ENCODE results near the gene YARS1. TPM values are rescaled to one million over a fixed set of nuclear protein-coding genes. Genes with fewer than 3 reads are reported as not detected.
"Not testable (repeated sequence)": the region's sequence is repeated elsewhere in the genome, so short reads cannot be mapped to it uniquely, and the experiment has no call there.

YARS1 gene
- total and polyA plus RNA-seq, 2 of the 4 experiments (the other 2 are of a cell fraction) = 100 to 166 TPM

DNA sequence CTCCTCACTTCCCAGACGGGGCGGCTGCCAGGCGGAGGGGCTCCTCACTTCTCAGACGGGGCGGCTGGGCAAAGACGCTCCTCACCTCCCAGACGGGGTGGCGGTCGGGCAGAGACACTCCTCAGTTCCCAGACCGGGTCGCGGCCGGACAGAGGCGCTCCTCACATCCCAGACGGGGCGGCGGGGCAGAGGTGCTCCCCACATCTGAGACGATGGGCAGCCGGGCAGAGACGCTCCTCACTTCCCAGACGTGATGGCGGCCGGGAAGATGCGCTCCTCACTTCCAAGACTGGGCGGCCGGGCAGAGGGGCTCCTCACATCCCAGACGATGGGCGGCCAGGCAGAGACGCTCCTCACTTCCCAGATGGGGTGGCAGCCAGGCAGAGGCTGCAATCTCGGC lies 12.7 kb downstream of the YARS1 start:
- H4K20me1 ChIP-seq (ENCODE audit: insufficient read depth, low read length) = peaks cover 38% of the 10 kb centered on the region; the same call in 1 of the 2 replicates
- H4K5ac ChIP-seq (ENCODE audit: low read depth, low read length); H3K4me2 ChIP-seq (ENCODE audit: low read depth, low read length); H2BK5ac ChIP-seq (ENCODE audit: low read depth, low read length, poor library complexity, severe bottlenecking); dilution Hi-C loops (cut with HindIII; ENCODE audit: low sequenced_read_pairs, unreplicated experiment); POLR2A ChIA-PET (ENCODE audit: unreplicated experiment); CTCF ChIA-PET; BruUV-seq (replicated peaks); H3K4ac ChIP-seq (ENCODE audit: low read depth, low read length); H4K91ac ChIP-seq (ENCODE audit: insufficient read depth, low read depth, low read length); H3K27me3 ChIP-seq (ENCODE audit: control insufficient read depth, insufficient read depth, low read length); H2BK15ac ChIP-seq (ENCODE audit: low read depth, low read length); H3K27ac ChIP-seq (ENCODE audit: insufficient read depth, low read length); H3K14ac ChIP-seq (replicated peaks; ENCODE audit: low read depth, low read length); H3K9ac ChIP-seq (ENCODE audit: low read depth, low read length); H3K4me1 ChIP-seq (ENCODE audit: control insufficient read depth, insufficient read depth, low read length); intact Hi-C loops (cut with micrococcal nuclease); H3K9me3 ChIP-seq (ENCODE audit: control insufficient read depth, insufficient read depth, low read length); H4K8ac ChIP-seq (ENCODE audit: low read depth in 2 of 2, low read length in 2 of 2); ATAC-seq (ENCODE audit: low read depth); H3K4me3 ChIP-seq (ENCODE audit: insufficient read depth, low read depth, low read length); H3K23ac ChIP-seq (ENCODE audit: low read depth, low read length); H3K9me1 ChIP-seq (ENCODE audit: insufficient read depth, low read length); H2AK9ac ChIP-seq (replicated peaks; ENCODE audit: low read depth, low read length, poor library complexity); in situ Hi-C loops (cut with MboI; ENCODE audit: low sequenced_read_pairs); H2AK5ac ChIP-seq (ENCODE audit: low read depth, low read length); H2BK120ac ChIP-seq (ENCODE audit: low read depth, low read length); H2BK20ac ChIP-seq (ENCODE audit: low read depth, low read length); DNase-seq; H3K18ac ChIP-seq (ENCODE audit: low read depth, low read length); H3K56ac ChIP-seq (ENCODE audit: extremely low read depth, insufficient read depth, low read length); H2AFZ ChIP-seq (replicated peaks; ENCODE audit: low read length, poor library complexity): not testable (repeated sequence)
- WGBS, 2 experiments (ENCODE audit: extremely low coverage in 2 of 2, insufficient read length in 1 of 2) = 97% methylated on average over 6 of the region's 30 CpGs; no CpG with 5 or more reads in 1 of the 2 experiments
- peaks cover 39 to 65% of the 10 kb centered on the region in 2 experiments for H3K79me1 ChIP-seq (ENCODE audit: low read depth in 1 of 2, low read length in 2 of 2)
- peaks cover 40% of the 10 kb centered on the region for H3K36me3 ChIP-seq (ENCODE audit: control insufficient read depth, insufficient read depth, low read length)
